K562 (cell line): ENCODE results near the gene PDLIM5. TPM values are rescaled to one million over a fixed set of nuclear protein-coding genes. Genes with fewer than 3 reads are reported as not detected.

Experiments
- NR2C2 ChIP-seq, 2 experiments: fragments of 200-800 bp in 1 of 2; sonication (Bioruptor generic) in 1 of 2; sonication (generic) in 1 of 2; formaldehyde crosslinking in 1 of 2; IDR thresholded peaks; 2 replicates each; pipeline versions ENCODE4 v1.6.1 to v1.8.0; 2016 to 2022; ENCODE audit warnings: mild to moderate bottlenecking in 1 of 2, missing compliant biosample characterization in 1 of 2, missing genetic modification characterization in 1 of 2, missing genetic modification reagents in 1 of 2
- RNF219 ChIP-seq: fragments of 250-450 bp; sonication (Bioruptor Pico); IDR thresholded peaks from 2 replicates; pipeline ENCODE4 v1.5.0; 2022; ENCODE audit warnings: mild to moderate bottlenecking
- TSC22D4 ChIP-seq: fragments of 450-650 bp; IDR thresholded peaks from 2 replicates; pipeline ENCODE4 v1.6.1; 2016; ENCODE audit warnings: missing genetic modification characterization, missing biosample characterization, control low read depth
- ZBTB1 ChIP-seq: sonication (generic); formaldehyde crosslinking; IDR thresholded peaks from 2 replicates; pipeline ENCODE4 v1.8.1; 2023; ENCODE audit warnings: missing genetic modification reagents, low read depth, mild to moderate bottlenecking, borderline replicate concordance
- ZBTB11 ChIP-seq, 3 experiments: fragments of 200-800 bp in 1 of 3; fragments of 250-450 bp in 1 of 3; fragments of 450-650 bp in 1 of 3; sonication (Bioruptor Pico) in 1 of 3; sonication (Bioruptor generic) in 1 of 3; formaldehyde crosslinking in 1 of 3; IDR thresholded peaks; 2 replicates each; pipeline versions ENCODE4 v1.6.1 to v1.8.0; 2016 to 2022; ENCODE audit warnings: mild to moderate bottlenecking in 2 of 3, missing genetic modification characterization in 2 of 3, missing compliant biosample characterization in 1 of 3, moderate library complexity in 1 of 3
- ZNF165 ChIP-seq: fragments of 250-450 bp; sonication (Bioruptor Pico); IDR thresholded peaks from 2 replicates; pipeline ENCODE4 v1.4.0; 2020; ENCODE audit warnings: borderline replicate concordance
- ZNF277 ChIP-seq: fragments of 250-450 bp; sonication (Bioruptor Pico); IDR thresholded peaks from 2 replicates; pipeline ENCODE4 v1.8.0; 2022; ENCODE audit warnings: inconsistent platforms, mild to moderate bottlenecking, moderate library complexity, borderline replicate concordance
- polyA plus RNA-seq, 8 experiments: library from polyadenylated mRNA; depleted of rRNA in 4 of 8; stranded (reverse) in 5 of 8; unstranded in 3 of 8; fragments of >200 nt; fragmentation: Nextera tagmentation in 2 of 8; fragmentation: Illumina TruSeq in 1 of 8; extraction: Ambion mirVana in 2 of 8; extraction: Trizol in 1 of 8; gene quantifications; 2 replicates each; pipeline versions ENCODE4 v1.2.1 to v1.2.3, GENCODE V29; 2011 to 2014; ENCODE audit warnings: inconsistent platforms in 1 of 8, missing spikeins in 1 of 8
- total RNA-seq, 7 experiments: library from RNA; depleted of rRNA in 6 of 7; stranded (reverse); fragments of >200 nt in 6 of 7; fragmentation: Illumina TruSeq in 2 of 7; extraction: Trizol in 2 of 7; gene quantifications; 2 replicates each; pipeline versions ENCODE4 v1.2.1 to v1.2.3, GENCODE V29; 2011 to 2021; ENCODE audit warnings: low replicate concordance in 1 of 7

PDLIM5 gene
- total and polyA plus RNA-seq, 9 of the 15 experiments (the other 6 are each of a cell fraction or from before 2014, with no cell fraction given): 36.9 to 127 (median 62.5) TPM

- TF ChIP-seq ZBTB11 (CRISPR knock-in tag; IDR thresholded peaks at IDR 0.05) (no peak), NR2C2 (CRISPR knock-in tag; IDR thresholded peaks at IDR 0.05) (no peak), NR2C2 (tag; IDR thresholded peaks at IDR 0.05) (no peak), TSC22D4 (tag) (no peak), RNF219 (CRISPR knock-in tag) (no peak), ZNF277 (CRISPR knock-in tag) (no peak), ZNF165 (CRISPR knock-in tag) (no peak), ZBTB1 (CRISPR knock-in tag) (no peak)
These were observed 124.5 kb downstream of the PDLIM5 start (continued) for GRCh38 chr4:94576210-94576609.
